Measurements from ENCODE around the gene METTL2A.
"Not testable (repeated sequence)": the region's sequence is repeated elsewhere in the genome, so short reads cannot be mapped to it uniquely, and the experiment has no call there.

METTL2A gene

DNA sequence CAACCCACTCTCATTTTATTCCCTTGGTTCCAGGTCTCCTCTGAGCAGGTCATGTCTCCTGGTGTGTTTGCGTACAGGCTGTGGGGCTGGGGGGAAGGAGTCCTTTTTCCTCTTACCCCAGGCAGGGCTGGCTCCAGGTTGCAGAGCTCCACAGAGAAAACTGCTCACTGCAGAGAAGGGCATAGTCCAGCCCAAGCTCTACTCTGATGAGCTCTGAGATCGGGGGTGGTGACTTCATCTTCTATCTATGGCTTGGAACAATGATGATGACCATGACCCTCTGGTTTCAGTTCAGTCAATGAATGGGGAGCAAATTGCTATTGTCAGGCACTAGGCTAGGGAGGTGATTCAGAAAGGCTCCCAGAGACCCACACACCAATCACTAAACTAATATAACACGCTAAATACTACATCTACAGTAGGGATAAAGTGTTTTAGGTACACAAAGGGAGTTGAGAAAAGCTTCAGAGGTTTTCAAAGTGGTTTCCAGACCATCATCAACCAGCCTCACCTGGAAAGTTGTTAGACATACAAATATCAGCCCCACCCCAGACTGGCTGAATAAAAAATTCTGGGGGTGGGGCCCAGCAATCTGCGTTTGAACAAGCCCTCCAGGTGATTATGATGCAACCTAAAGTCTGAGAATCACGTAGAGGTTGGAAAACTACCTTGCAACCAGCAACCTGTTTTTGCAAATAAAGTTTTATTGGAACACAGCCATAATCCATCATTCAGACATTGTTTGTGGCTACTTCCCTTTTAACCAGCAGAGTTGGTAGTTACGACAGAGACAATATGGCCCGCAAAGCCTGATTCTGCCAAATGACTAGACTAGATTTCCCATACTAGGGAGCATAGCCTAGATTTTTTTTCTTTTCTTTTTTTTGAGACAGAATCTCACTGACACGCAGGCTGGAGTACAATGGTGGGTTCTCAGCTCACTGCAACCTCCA, 49.6 kb downstream of the METTL2A start:
- H3K9ac ChIP-seq (ENCODE audit: low read length); H3K27me3 ChIP-seq (replicated peaks; ENCODE audit: control insufficient read depth, insufficient read depth, low read length); H3K9me3 ChIP-seq (ENCODE audit: control insufficient read depth, low read length); DNase-seq (ENCODE audit: low read depth); H3K4me3 ChIP-seq (ENCODE audit: low read length); H3K36me3 ChIP-seq (ENCODE audit: control insufficient read depth, insufficient read depth, low read length, severe bottlenecking); H3K4me1 ChIP-seq (ENCODE audit: control insufficient read depth, insufficient read depth, low read length): not testable (repeated sequence)

DNA sequence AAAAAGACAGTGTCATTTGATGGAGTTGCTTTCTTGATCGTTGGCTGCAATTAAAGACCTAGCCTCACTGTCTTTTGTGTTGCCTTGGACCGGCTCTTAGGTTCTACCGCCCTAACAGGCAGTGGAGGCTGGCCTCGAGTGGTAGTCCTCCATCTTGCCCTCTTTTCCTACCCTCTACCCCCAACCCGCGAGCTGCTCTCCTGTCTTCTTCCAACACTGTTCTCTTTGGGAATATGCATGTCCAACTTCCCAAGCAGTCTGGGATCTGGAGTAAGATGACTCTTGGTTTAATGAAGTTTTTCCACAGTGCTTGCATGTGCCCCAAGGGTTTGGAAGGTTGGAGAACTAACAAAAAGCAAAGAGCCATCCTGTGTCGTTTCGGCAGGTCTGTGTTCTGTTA, 53.4 kb downstream of the METTL2A start:
- not testable (repeated sequence) for DNase-seq (ENCODE audit: low read depth); H3K36me3 ChIP-seq (ENCODE audit: control insufficient read depth, insufficient read depth, low read length, severe bottlenecking); H3K9ac ChIP-seq (ENCODE audit: low read length); H3K9me3 ChIP-seq (ENCODE audit: control insufficient read depth, low read length); H3K27me3 ChIP-seq (replicated peaks; ENCODE audit: control insufficient read depth, insufficient read depth, low read length)
- Histone ChIP-seq H3K4me3 (ENCODE audit: low read length) (peak overlapping the region; percentile 79), H3K4me1 (ENCODE audit: control insufficient read depth, insufficient read depth, low read length) (peaks cover 11% of the 10 kb centered on the region)

DNA sequence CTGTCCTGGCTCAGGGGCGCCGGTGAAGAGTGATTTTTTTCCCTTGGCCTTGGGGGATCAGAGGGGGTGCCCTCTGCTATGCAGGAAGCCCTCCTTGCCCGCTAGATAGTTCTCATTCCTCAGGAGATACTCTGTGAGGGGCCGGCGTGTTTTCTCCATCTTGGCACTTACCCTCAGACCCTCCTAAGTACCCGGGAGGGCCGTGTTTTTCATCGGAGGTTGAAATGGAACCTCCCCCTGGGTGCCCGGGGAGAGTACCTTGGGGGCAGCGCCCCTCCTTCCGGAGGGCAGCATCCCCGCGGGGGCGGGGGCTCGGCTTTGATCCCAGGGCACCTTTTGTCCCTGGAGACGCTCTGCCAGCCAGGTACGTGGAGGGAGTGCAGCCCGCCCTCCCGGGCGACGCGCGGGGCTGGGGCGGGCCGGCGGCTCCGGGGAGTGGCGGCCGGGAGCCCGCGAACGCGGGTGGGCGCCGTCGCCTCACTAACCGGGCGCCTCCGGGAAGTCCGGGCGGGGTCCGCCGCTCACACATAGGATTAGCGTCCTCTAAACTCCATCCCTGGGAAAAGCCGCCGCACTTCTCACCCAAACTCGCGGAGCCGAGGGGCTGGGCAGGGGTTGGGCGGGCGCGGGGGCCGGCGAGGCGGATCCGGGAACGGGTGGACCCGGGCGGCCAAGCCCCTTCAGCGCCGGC, 54.2 kb downstream of the METTL2A start:
- H3K9ac ChIP-seq (ENCODE audit: low read length): peak overlapping the region; percentile 81
- peak overlapping the region; percentile 79 for H3K4me3 ChIP-seq (ENCODE audit: low read length)
- not testable (repeated sequence) for H3K27me3 ChIP-seq (replicated peaks; ENCODE audit: control insufficient read depth, insufficient read depth, low read length); H3K36me3 ChIP-seq (ENCODE audit: control insufficient read depth, insufficient read depth, low read length, severe bottlenecking); H3K9me3 ChIP-seq (ENCODE audit: control insufficient read depth, low read length); DNase-seq (ENCODE audit: low read depth)
- H3K4me1 ChIP-seq (ENCODE audit: control insufficient read depth, insufficient read depth, low read length): peaks cover 11% of the 10 kb centered on the region

DNA sequence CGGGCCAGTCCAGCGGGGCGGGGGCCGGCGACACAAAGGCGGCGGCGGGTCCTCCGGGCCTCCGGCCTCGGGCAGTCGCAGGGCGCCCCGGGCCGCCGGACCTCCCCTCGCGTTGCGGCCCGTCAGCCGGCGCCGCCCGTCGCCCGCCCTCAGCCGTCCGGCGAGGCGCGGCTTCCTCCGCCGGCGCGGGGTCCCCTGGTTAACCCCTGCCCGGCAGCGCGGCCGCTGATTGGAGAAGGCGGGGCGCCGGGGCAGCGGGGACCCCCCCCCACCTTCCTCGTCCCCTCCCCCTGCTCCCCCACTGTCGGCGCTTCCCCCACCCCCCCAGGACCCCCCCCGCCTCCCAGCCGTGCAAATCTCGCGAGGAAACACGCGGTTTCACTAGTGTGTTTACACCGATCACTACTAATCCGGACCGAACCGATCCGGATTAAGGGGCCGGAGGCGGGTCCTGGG, 54.8 kb downstream of the METTL2A start, which contains the start of gene TLK2:
TSS of gene TLK2 (plus strand) at position 402 of the 456 bp plus-strand sequence. CDS start 2,301 bp downstream, outside the sequence.
- peak within 1 kb of the TSS; percentile 87 for H3K4me3 ChIP-seq (ENCODE audit: low read length)
- DNase-seq (ENCODE audit: low read depth): peak; percentile 88
- no peaks in the 10 kb centered on the region for H3K36me3 ChIP-seq (ENCODE audit: control insufficient read depth, insufficient read depth, low read length, severe bottlenecking)
- H3K27me3 ChIP-seq (replicated peaks; ENCODE audit: control insufficient read depth, insufficient read depth, low read length): no peaks in the 10 kb centered on the region
- H3K9ac ChIP-seq (ENCODE audit: low read length): peak within 1 kb of the TSS; percentile 94
- peaks cover 11% of the 10 kb centered on the region for H3K4me1 ChIP-seq (ENCODE audit: control insufficient read depth, insufficient read depth, low read length)
- no peaks in the 10 kb centered on the region for H3K9me3 ChIP-seq (ENCODE audit: control insufficient read depth, low read length)

DNA sequence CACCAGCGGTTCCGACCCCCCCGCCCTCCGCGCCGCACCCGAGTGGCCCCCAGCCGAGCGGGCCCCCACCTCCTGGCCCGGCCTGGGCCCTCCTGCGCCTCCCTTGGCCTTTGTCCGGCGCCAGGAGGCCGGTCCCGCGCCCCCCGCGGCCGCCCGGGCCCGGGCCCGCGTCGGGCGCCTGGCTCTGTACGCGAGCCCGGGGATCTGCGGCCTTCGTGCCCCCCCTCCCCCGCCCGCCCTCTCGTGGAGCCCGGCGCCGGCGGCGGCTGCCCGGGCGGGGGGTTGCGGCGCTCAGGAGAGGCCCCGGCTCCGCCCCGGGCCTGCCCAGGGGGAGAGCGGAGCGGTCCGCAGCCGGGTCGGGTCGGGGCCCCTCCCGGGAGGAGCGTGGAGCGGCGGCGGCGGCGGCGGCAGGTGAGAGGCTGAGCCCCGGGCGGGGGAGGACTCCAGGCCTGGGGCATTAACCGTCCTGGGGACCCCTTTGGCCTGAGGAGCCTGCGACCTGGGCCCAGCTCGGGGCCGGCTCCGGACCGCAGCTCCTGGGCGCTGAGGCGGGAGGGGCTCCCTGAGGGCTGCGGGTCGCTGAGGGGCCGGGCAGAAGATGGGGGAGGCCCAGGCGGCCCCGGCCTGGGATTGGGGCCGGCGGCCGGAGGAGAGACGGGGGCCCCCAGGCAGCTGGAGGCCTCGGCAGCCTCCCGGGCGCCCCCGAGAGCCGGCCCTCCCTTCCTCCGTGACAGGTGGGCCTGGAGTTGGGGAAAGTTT, 55.4 kb downstream of the METTL2A start:
- H3K4me3 ChIP-seq (ENCODE audit: low read length): peak overlapping the region; percentile 87
- DNase-seq (ENCODE audit: low read depth): peak; percentile 51
- H3K27me3 ChIP-seq (replicated peaks; ENCODE audit: control insufficient read depth, insufficient read depth, low read length); H3K36me3 ChIP-seq (ENCODE audit: control insufficient read depth, insufficient read depth, low read length, severe bottlenecking); H3K9me3 ChIP-seq (ENCODE audit: control insufficient read depth, low read length): not testable (repeated sequence)
- H3K4me1 ChIP-seq (ENCODE audit: control insufficient read depth, insufficient read depth, low read length): peaks cover 11% of the 10 kb centered on the region
- peak overlapping the region; percentile 94 for H3K9ac ChIP-seq (ENCODE audit: low read length)

DNA sequence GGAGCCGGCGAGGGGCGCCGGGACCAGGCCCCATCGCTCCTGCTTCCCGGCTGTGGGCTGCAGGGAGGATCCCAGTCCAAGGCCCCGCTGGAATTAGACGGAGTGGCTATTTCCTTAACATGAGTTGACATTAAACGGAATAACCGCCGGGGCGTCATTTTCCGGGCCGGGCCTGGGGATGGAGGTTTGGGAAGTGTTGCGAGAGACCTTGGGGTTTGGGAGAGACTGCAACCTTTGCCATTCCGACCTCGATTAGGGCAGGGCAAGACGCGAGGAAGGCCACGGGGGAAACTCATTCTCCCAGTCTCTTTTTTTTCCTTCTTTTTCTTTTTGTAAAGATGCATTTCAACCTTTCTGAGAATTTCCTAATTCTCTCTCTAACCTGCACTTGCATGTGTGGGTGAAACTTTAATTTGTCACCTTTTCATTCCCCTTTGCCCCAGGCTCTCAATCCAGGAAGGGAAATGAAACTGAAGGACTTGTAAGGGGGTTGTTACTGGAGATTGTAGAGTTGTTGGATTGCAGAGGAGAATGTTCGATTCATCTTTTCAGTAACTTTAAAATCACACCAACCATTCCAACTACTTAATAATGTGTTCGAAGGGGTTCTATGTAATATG, 56.1 kb downstream of the METTL2A start:
- peak; percentile 46 for DNase-seq (ENCODE audit: low read depth)
- H3K27me3 ChIP-seq (replicated peaks; ENCODE audit: control insufficient read depth, insufficient read depth, low read length); H3K9me3 ChIP-seq (ENCODE audit: control insufficient read depth, low read length); H3K36me3 ChIP-seq (ENCODE audit: control insufficient read depth, insufficient read depth, low read length, severe bottlenecking): not testable (repeated sequence)
- Histone ChIP-seq H3K4me1 (ENCODE audit: control insufficient read depth, insufficient read depth, low read length) (peaks cover 11% of the 10 kb centered on the region), H3K9ac (ENCODE audit: low read length) (peak overlapping the region; percentile 94), H3K4me3 (ENCODE audit: low read length) (peak overlapping the region; percentile 87)

DNA sequence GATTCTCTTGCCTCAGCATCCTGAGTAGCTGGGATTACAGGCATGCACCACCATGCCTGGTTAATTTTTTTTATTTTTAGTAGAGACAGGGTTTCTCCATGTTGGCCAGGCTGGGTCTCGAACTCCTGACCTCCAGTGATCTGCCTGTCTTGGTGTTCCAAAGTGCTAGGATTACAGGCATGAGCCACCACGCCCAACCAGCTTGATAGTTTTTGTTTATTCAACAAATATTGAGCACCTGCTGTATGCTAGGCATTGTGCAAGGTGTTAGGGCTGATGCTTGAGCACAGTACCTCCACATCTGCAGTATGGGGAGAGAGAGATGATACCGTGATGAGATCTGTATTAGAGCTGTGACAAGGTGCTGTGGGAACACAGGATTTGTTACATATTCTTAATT, 58.9 kb downstream of the METTL2A start:
- not testable (repeated sequence) for H3K9me3 ChIP-seq (ENCODE audit: control insufficient read depth, low read length); H3K4me3 ChIP-seq (ENCODE audit: low read length); H3K9ac ChIP-seq (ENCODE audit: low read length); H3K27me3 ChIP-seq (replicated peaks; ENCODE audit: control insufficient read depth, insufficient read depth, low read length); DNase-seq (ENCODE audit: low read depth); H3K36me3 ChIP-seq (ENCODE audit: control insufficient read depth, insufficient read depth, low read length, severe bottlenecking); H3K4me1 ChIP-seq (ENCODE audit: control insufficient read depth, insufficient read depth, low read length)

DNA sequence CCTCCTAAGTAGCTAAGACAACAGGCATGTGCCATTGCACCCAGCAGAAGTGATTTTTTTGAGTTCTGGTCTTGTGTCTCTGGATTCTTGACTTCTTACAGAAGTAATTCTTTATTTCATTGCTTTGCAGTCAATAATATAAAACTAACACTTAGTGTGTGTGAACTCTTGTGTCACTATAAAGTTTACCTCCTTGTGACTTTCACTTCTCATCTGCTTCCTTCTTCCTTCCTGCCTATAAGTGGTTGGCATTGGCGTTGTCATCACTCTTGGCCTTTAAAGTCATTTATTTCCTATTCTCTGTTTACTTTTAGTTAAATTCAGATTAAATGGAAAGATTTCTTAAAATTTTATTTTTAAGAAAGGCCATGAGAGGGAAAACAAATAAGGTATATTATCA, 67.3 kb downstream of the METTL2A start:
- not testable (repeated sequence) for H3K9ac ChIP-seq (ENCODE audit: low read length); H3K9me3 ChIP-seq (ENCODE audit: control insufficient read depth, low read length); H3K4me3 ChIP-seq (ENCODE audit: low read length); H3K36me3 ChIP-seq (ENCODE audit: control insufficient read depth, insufficient read depth, low read length, severe bottlenecking); DNase-seq (ENCODE audit: low read depth); H3K4me1 ChIP-seq (ENCODE audit: control insufficient read depth, insufficient read depth, low read length); H3K27me3 ChIP-seq (replicated peaks; ENCODE audit: control insufficient read depth, insufficient read depth, low read length)

DNA sequence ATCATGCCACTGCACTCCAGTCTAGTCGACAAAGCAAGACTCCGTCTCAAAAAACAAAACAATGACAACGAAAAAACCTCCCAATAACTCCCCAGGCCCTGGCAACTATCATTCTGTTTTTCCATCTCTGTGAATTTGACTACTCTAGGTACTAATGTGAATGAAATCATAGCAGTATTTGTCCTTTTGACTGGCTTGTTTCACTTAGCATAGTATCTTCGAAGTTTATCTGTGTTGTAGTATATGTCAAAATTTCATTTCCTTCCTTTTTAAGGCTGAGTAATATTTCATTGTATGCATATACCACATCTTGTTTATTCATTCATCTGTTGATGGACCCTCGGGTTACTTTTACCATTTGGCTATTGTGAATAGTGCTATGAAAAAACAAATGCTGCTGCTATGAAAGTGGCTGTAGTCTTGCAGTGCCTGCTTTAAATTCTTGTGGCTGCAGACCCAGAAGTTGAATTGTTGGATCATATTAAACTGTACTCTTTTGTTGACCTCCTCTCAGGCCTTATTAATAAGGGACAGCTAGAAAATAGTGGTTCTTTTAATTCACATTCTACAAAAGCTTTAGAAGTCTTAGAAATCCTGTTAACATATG, 69.5 kb downstream of the METTL2A start:
- H3K36me3 ChIP-seq (ENCODE audit: control insufficient read depth, insufficient read depth, low read length, severe bottlenecking); H3K27me3 ChIP-seq (replicated peaks; ENCODE audit: control insufficient read depth, insufficient read depth, low read length); H3K4me3 ChIP-seq (ENCODE audit: low read length); H3K9me3 ChIP-seq (ENCODE audit: control insufficient read depth, low read length); DNase-seq (ENCODE audit: low read depth); H3K4me1 ChIP-seq (ENCODE audit: control insufficient read depth, insufficient read depth, low read length); H3K9ac ChIP-seq (ENCODE audit: low read length): not testable (repeated sequence)

DNA sequence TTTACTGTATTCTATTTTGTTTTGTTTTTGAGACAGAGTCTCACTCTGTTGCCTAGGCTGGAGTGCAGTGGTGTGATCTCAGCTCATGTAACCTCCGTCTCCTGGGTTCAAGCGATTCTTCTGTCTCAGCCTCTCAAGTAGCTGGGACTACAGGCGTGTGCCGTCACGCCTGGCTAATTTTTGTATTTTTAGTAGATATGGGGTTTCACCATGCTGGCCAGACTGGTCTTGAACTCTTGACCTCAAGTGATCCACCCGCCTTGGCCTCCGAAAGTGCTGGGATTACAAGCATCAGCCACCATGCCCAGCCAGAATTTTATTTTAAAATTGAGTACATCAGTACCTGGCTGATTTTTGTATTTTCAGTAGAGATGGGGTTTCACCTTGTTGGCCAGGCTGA, 70.4 kb downstream of the METTL2A start:
- not testable (repeated sequence) for H3K9me3 ChIP-seq (ENCODE audit: control insufficient read depth, low read length); H3K9ac ChIP-seq (ENCODE audit: low read length); H3K36me3 ChIP-seq (ENCODE audit: control insufficient read depth, insufficient read depth, low read length, severe bottlenecking); H3K4me1 ChIP-seq (ENCODE audit: control insufficient read depth, insufficient read depth, low read length); H3K4me3 ChIP-seq (ENCODE audit: low read length); DNase-seq (ENCODE audit: low read depth); H3K27me3 ChIP-seq (replicated peaks; ENCODE audit: control insufficient read depth, insufficient read depth, low read length)
